GM21825 (cell line): ENCODE results near the gene NR4A3.
A peak's percentile ranks its signal among the peaks of the same experiment; 100 is the strongest.

Experiments
- ATAC-seq: cut with Tn5 transposase; IDR thresholded peaks from one replicate; pipeline ENCODE4 v1.9.1; 2021; ENCODE audit warnings: mild to moderate bottlenecking, moderate library complexity; ENCODE audit not compliant: unreplicated experiment

The NR4A3 gene

GRCh38 chr9:99873531-99873930 is 51.8 kb downstream of the NR4A3 start:
- no peak for ATAC-seq

DNA sequence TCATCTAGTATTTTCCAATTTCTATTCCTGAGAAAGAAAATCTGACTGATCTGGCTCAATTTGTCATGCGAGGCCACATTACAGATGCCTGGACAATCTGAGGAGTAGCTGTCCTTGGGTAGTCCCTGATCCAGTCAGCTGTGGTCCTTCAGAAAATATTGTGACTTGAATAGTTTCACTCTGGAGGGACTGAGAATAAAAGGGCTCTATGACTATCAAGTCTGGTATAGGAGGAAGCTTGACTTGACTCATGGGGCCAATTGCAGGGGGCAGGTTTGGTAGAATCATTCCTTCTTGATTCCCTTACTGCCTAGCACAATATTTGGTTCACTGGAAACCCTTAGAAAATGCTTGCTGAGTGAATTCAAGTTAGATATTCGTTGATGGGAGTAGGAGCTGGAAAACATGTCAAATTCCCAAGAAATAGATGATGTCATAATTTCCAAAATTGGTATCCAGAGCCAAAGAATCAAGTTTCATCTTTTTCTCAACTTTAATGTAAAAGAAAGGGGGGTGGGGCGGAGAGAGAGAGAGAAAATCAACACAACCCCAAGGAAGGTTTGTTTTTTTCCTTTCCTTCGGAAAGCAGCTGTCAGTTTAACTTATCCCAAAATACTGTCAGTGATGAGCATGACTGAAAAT is 52.4 kb downstream of the NR4A3 start:
- no peak for ATAC-seq

DNA sequence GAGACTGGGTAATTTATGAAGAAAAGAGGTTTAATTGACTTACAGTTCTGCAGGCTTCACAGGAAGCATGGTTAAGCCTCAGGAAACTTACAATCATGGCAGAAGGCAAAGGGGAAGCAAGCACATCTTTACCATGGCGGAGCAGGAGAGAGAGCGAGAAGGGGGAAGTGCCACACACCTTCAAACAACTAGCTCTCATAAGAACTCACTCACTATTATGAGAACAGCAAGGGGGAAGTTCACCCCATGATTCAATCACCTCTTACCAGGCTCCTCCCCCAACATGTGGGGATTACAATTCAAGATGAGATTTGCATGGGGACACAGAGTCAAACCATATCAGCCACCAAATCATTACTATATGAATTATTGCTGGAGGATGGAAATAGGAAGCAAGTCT is 54.5 kb downstream of the NR4A3 start:
- ATAC-seq, result no peak

GRCh38 chr9:99878651-99879050 is 57.0 kb downstream of the NR4A3 start:
- no peak for ATAC-seq

GRCh38 chr9:99881769-99882168 is 60.1 kb downstream of the NR4A3 start:
- ATAC-seq, result no peak

- ATAC-seq, result no peak
These were observed 64.1 kb downstream of the NR4A3 start for GRCh38 chr9:99885747-99886146.

DNA sequence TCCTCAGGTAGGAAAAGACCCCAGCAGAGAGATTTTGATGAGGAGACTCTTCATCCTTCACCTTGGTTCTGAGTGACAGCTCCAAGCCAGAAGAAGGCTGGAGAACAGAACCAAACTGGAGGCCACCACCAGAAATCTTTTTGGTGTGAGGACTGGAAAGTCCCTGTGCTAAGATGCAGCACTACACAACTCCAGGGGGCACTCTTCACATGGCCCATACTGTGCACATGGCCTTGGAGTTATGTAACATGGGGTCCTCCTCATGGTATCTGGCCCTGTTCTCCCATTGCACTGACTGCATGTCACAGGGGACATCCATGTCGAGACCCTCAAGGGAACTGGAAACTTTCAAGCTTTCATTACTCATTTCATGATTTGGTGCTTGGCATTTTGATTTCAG is 67.4 kb downstream of the NR4A3 start:
- ATAC-seq, result no peak

- no peak for ATAC-seq
These were observed 73.1 kb downstream of the NR4A3 start for GRCh38 chr9:99894826-99895225.

DNA sequence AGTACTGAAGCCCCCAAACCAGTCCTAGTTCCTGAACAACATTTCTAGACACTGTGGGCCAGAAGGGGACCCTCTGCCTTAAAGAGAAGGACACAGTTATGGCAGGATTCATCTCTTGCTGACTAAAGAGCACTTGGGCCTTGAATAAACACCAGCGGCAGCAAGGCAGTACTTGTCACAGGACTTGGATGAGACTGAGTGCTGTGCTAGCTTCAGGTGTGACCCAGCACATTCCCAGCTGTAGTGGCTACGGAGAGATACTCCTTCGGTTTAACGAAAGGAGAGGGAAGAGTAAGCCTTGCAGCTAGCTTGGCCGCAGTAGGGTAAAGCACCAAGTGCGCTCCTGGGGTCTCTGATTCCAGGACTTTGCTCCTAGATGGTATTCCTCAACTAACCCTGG is 73.8 kb downstream of the NR4A3 start:
- no peak for ATAC-seq

DNA sequence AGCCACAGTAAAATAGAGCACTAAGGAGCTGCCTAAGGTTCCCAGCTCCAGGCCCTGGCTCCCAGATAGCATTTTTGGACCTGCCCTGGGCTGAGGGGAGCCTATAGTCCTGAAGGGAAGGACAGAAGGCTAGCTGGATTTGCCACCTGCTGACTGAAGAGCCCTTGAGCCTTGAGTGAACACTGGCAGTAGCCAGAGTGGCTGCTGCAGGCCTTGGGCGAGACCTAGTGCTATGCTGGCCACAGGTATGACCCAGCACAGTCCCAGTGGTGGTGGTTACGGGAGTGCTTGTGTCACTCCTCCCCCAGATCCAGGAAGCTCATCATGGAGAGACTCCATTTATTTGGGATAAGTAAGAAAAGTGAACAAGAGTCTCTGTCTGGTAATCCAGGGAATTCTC is 74.4 kb downstream of the NR4A3 start:
- no peak for ATAC-seq

- no peak for ATAC-seq
These were observed 81.7 kb downstream of the NR4A3 start for GRCh38 chr9:99903393-99903792.

DNA sequence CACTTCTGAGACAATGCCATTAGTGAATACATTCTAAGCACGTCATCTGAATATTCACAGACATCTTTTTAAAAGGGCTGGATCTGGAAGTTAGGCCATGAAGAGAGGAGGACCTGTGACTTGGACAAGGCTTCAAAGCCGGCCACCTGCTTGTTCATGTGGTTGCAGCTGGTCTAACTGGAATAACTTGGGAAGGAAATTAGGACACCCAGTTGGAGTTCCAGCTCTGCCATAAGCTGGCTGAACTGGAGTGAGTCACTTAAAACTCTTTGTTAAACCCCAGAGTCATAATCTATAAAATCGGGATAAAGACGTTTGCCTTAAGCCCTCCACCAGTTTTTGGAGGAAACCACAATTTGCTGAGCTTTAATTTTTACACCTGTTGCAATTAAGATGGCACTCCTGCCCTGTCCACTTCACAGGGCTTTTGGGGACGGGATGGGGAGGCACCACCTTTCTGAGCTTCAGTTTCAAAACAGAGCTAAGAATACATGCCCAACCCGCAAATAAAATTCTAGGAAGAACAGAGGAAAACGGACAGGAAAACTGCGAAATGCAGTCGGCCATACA is 84.2 kb downstream of the NR4A3 start:
- no peak for ATAC-seq

GRCh38 chr9:99906403-99907207 is 84.9 kb downstream of the NR4A3 start, which contains the start of gene STX17:
TSS of gene STX17 (plus strand) at chr9:99906654. CDS start at chr9:99915240, 8,586 bp downstream.
- peak; percentile 84 for ATAC-seq

DNA sequence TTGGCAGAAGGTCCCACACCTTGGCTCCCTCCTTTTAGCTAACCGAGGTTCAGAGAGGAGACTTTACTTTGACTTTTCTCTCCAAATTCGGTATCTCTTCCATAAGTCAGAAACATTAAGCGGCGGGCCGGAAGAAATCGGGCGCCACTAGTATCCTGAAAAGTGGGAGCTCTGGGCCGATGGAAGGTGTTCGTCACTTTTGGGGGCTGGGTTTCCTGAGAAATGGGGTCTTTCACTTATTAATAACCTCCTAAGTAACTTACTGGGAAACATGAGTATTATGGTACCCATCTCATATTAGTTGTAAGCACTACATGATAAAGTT is 85.5 kb downstream of the NR4A3 start:
- no peak for ATAC-seq

GRCh38 chr9:99911600-99911999 is 89.9 kb downstream of the NR4A3 start:
- no peak for ATAC-seq
